Lower leg skin (tissue), 4 donors: Measurements from ENCODE around the gene GRIK5. TPM values are rescaled to one million over a fixed set of nuclear protein-coding genes. Genes with fewer than 3 reads are reported as not detected.
"Not testable (repeated sequence)": the region's sequence is repeated elsewhere in the genome, so short reads cannot be mapped to it uniquely, and the experiment has no call there.

Experiments used
- DNase-seq, 2 donors: peaks; one replicate each; pipeline ENCODE4 v3.0.0-alpha.2; 2019; ENCODE audit warnings: low spot score in 2 of 2
- H3K4me3 ChIP-seq: fragments of 200-600 bp; sonication (generic); 2 replicates; pipeline ENCODE4 v1.5.1; 2017; ENCODE audit warnings: mild to moderate bottlenecking, low read depth; ENCODE audit not compliant: poor library complexity, severe bottlenecking
- CTCF ChIP-seq, 3 donors: fragments of 450-650 bp; IDR thresholded peaks; one replicate each; pipeline ENCODE4 v1.5.1; 2016; ENCODE audit warnings: antibody characterized with exemption in 3 of 3, mild to moderate bottlenecking in 3 of 3, moderate library complexity in 2 of 3
- POLR2A ChIP-seq, 2 donors: fragments of 450-650 bp; IDR thresholded peaks; one replicate each; pipeline ENCODE4 v1.6.1; 2016 to 2017; ENCODE audit warnings: antibody characterized with exemption in 2 of 2, mild to moderate bottlenecking in 1 of 2, moderate library complexity in 1 of 2
- WGBS, 2 donors: methylation state at CpG; one replicate each; pipeline ENCODE4 v1.1.5; 2018; 5-methylcytosine and 5-hydroxymethylcytosine counted together
- intact Hi-C: fragments of 100-400 bp; cut with DNase I; formaldehyde crosslinking; loops from one replicate; pipeline ENCODE4 v1.15.0; 2023; ENCODE audit warnings: low total_unique reads
- total RNA-seq, 4 donors: library from RNA; depleted of rRNA; stranded (reverse); fragments of >200 nt; gene quantifications; one replicate each; pipeline ENCODE4 v1.1.0, GENCODE V29; 2016

The GRIK5 gene
- total RNA-seq, 4 donors from 2014 or later, result 0.11 to 1.4 (median 0.82) TPM

DNA sequence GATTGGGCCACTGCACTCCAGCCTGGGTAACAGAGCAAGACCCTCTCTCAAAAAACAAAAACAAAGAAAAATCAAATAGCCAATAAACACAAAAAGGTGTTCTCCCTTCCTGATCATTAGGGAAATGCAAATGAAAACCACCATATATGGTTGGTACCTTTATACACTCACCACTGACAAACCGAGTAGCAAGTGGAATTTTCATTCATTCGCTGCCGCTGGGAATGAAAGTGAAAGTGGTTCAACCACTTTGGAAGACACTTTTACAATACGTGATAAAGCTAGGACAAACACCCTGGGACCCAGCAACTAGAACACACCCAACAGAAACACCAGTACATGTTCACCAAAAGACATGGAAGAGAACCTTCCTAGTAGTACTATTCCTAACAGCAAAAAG lies 21.0 kb downstream of the GRIK5 start:
- TF ChIP-seq CTCF (IDR thresholded peaks at IDR 0.05) (no peak), POLR2A (IDR thresholded peaks at IDR 0.05) (no peak)
- WGBS, 2 donors, result 36 to 48% methylated on average over 4 of the region's 4 CpGs
- no peak overlapping the region for H3K4me3 ChIP-seq
- DNase-seq, result no peak
- intact Hi-C loops, result no loop called here

DNA sequence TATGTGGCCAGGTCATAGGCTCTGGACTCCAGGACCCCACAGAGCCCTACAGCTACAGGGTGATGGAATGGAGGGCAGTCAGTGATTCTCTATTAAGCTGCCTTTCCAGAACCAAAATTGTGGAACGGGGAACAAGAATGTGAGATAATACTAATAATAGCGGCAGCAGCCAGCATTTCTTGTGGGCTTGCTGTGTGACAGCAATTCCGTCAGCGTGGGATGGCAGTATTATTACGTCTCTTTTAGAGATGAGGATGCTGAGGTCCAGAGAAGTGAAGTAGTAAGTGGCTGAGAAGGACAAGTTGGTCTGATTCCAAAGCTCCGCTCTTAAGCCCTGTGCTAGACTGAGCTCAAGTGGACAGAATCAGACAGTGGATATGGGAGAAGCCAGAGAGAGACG lies 24.4 kb downstream of the GRIK5 start:
- DNase-seq, result no peak
- intact Hi-C loops, result no loop called here
- TF ChIP-seq CTCF (IDR thresholded peaks at IDR 0.05) (no peak), POLR2A (IDR thresholded peaks at IDR 0.05) (no peak)
- H3K4me3 ChIP-seq, result no peak overlapping the region
- 91 to 97% methylated on average over 7 of the region's 7 CpGs for WGBS, 2 donors

DNA sequence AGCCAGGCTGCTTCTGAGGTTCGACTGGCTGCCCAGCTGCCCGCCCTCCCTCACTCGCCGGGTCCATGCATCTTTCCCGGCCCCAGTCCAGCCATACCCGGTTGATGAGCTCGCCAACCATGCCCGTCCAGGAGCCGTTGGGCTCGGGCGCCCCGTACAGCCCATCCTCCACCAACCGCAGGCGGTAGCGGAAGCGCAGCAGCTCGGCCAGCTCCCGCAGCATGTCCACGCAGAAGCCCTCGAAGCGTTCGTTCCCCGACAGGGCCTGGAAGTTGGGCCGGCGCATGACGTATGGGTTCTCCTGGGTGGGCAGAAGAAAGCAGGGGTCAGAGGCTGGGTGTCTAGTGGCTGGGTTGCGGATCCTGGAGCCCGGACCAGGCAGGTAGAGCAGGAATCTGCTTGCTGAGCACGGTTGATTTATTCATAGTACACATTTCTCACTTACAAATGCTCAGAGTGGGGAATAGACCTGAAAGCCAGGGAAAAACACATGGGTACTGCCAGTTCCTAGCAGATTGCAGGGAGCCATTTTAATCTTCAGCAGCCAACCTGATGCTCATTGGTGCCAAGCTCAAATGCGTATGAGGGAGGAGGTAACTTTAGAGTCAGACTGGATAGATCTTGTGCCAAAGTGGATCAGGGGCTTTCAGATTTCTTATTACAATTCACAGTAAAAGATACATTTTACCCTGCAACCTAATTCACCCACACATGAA lies 27.4 kb downstream of the GRIK5 start:
- 90 to 94% methylated on average over 30 of the region's 30 CpGs for WGBS, 2 donors
- no peak for TF ChIP-seq CTCF (IDR thresholded peaks at IDR 0.05)
- intact Hi-C loops, result no loop called here
- H3K4me3 ChIP-seq, result no peak overlapping the region
- no peak for DNase-seq

DNA sequence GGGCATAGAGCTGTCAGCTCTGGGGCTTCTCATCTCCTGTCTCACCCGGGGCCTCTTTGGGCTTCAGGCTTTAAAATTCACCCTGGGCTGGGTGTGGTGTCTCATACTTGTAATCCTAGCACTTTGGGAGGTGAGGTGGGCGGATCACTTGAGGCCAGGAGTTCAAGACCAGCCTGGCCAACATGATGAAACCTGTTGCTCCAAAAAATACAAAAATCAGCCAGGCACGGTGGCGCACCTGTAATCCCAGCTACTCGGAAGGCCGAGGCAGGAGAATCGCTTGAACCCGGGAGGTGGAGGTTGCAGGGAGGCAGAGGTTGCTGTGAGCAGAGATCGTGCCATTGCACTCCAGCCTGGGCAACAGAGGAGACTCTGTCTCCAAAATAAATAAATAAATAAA lies 29.5 kb downstream of the GRIK5 start:
- DNase-seq, H3K4me3 ChIP-seq, intact Hi-C loops: not testable (repeated sequence)
- 53 to 57% methylated on average over 9 of the region's 9 CpGs for WGBS, 2 donors

DNA sequence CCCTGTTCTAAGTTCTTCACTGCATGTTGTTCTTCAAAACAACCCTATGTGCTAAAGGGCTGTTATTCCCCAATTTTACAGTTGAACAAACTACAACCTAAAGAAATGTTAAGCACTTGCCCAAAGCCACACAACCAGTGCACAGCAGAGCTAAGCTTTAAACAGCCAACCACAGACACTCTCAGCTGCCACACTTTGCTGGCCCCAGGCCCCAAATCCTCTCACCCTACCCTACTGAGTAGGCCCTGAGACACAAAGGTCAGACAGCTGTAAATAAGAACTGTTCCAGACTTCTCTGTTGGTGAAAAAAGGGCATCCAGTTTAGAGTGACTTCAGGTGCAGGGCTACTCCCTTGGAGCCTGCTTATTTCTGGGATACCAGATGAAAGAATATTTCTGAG lies 30.0 kb downstream of the GRIK5 start:
- DNase-seq, result no peak
- no peak overlapping the region for H3K4me3 ChIP-seq
- intact Hi-C loops, result no loop called here
- no peak for TF ChIP-seq CTCF (IDR thresholded peaks at IDR 0.05)
- TF ChIP-seq POLR2A (IDR thresholded peaks at IDR 0.05), result no peak

DNA sequence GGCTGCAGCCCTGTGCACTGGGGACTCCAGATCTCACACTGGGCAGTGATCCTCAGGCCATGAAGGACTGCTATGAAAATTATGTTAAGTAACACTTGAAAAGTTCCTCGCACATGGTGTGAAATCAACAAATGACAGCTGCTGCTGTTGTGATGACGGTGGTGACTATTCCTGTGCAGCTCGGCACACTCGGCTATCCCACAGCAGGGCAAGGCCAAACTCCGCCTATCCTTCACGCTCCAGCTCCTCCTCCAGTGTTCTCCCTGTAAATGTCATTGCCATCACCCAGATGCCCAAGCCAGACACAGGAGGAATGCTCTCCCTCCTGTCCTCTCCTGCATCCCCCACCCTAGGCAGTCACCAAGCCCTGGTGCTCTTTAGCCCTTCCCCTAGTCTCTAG lies 31.3 kb downstream of the GRIK5 start:
- intact Hi-C loops, result no loop called here
- WGBS, 2 donors, result 64 to 87% methylated on average over 6 of the region's 6 CpGs
- TF ChIP-seq CTCF (IDR thresholded peaks at IDR 0.05) (no peak), POLR2A (IDR thresholded peaks at IDR 0.05) (no peak)
- H3K4me3 ChIP-seq, result no peak overlapping the region
- no peak for DNase-seq
